Activated T-cell treated with anti-CD3 and anti-CD28 coated beads for 4 hours (primary cell): Measurements from ENCODE around the gene SOX5.
"Not testable (repeated sequence)": the region's sequence is repeated elsewhere in the genome, so short reads cannot be mapped to it uniquely, and the experiment has no call there.

Experiments
- DNase-seq: peaks from one replicate; pipeline ENCODE4 v3.0.0-alpha.2; 2020

SOX5 gene

DNA sequence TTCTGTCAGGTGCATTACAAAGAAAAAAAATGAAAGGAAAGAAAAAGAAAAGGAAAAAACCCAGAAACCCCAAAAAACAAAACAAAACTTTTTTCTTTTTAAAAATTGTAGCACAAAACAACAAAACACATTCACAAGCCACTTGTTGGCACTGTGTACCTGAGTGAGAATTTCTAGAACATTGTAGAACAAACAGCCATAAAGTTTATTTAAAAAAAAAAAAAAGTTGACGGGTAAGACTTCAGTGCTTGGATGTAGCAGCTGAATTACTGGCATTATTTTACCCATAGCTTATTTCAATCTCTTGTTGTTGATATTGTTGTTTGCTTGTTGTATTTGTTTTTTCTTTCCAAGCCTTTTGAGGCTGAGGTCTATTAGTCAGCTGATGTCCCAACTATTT lies 415.8 kb downstream of the SOX5 start:
- no peak for DNase-seq

DNA sequence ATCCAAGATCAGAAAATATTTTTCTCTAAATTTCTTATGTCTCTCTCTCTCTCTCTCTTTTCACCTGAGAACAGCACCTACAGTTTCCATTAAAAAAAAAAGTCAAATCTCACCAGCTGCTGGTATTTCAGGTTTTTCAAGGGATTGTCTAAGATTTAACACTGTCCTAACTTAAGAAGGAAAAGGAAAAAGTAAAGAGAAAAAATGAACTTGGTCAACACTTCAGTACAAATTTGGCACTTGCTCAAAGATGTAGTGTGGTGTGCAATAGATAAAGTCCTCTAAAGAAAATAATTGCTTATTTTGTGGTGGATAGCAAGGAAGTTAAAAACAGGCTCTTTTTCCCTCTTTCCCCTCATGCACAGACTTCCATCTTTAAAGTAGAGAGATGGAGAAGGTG lies 416.2 kb downstream of the SOX5 start:
- no peak for DNase-seq

DNA sequence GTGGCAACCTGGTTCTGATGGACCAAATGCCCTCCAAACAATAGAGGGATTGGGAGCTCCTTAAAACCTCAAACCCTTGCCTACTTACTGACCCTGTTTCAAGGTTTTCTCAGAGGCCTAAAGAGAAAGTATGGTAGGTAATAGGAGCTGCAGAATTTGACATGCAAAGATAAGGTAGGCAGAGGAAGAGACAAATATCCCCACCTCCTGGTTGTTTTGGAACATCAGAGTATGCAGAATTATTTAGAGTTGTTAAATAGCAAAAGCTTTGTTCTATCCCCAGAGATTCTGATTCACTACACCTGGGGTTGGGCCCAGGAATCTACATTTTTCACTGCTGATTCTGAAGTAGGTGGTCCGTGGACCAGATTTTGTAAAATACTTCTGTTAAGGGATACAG lies 421.2 kb downstream of the SOX5 start:
- DNase-seq, result no peak

DNA sequence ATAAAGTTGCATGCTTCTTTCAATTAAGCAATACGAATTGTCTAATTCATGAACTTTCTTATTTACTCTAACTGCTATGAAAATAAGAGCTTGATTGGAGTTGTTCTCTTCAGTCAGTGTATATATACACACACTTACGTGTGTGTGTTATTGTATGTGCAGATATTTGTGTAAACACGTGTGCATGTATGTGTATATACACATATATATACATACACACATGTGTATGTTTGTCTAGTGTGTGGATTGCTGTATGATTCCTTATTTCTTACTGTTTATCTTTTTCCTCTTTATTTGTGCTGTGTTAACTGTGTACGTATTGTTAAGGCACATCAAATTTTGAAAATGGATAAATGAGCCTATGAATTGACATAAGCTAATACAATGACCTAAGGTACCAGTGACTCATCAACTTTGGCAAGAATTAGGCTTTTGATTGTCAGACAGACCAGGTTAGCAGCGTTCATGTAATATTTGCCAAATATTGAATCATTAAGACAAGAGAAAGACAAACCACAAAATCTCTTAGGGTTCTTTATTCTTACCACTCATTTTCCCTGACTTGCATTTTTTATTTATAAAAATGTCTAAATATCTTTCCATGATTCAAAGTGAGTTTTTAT lies 423.9 kb downstream of the SOX5 start:
- DNase-seq, result no peak

DNA sequence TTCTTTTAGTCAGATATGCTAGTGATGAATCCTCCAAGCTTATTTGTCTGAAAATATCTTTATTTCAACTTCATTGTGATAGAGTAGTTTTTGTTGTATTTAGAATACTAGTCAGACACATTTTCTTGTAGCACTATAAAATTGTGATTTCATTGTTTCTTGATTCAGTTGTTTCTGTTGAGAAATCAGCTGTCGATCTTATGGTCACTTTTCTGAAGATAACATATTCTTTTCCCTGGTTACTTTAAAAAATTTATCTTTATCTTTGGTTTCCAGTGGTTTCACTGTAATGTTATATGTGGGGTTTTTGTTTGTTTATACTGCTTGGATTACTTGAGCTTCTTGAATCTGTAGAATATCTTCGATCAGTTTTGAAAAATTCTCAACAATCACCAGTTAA lies 426.1 kb downstream of the SOX5 start:
- no peak for DNase-seq

DNA sequence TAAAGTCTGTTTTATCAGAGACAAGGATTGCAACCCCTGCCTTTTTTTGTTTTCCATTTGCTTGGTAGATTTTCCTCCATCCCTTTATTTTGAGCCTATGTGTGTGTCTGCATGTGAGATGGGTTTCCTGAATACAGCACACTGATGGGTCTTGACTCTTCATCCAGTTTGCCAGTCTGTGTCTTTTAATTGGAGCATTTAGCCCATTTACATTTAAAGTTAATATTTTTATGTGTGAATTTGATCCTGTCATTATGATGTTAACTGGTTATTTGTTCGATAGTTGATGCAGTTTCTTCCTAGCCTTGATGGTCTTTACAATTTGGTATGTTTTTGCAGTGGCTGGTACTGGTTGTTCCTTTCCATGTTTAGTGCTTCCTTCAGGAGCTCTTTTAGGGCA lies 430.0 kb downstream of the SOX5 start:
- not testable (repeated sequence) for DNase-seq

DNA sequence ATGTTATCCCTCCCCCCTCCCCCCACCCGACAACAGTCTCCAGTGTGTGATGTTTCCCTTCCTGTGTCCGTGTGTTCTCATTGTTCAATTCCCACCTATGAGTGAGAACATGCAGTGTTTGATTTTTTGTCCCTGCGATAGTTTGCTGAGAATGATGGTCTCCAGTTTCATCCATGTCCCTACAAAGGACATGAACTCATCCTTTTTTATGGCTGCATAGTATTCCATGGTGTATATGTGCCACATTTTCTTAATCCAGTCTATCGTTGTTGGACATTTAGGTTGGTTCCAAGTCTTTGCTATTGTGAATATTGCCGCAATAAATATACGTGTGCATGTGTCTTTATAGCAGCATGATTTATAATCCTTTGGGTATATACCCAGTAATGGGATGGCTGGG lies 433.7 kb downstream of the SOX5 start:
- not testable (repeated sequence) for DNase-seq

DNA sequence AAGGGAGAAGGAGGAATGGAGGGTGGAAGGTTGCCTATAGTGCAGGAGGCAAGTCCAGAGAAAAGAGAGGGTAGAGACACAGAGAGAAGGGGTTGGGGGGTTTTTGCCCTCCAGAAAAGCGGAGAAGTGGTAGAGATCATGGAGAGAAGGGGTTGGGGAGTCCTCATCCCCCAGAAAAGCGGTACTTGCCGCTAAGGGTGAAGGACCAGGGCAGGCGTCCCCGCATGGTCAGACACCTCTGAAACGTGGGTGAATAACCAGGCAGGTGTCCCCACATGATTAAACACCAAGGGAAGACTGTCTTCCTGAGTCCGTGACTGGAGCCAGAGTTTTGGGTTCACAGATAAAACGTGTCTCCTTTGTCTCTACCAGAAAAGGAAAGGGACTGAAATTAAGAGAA lies 439.0 kb downstream of the SOX5 start:
- DNase-seq, result no peak

DNA sequence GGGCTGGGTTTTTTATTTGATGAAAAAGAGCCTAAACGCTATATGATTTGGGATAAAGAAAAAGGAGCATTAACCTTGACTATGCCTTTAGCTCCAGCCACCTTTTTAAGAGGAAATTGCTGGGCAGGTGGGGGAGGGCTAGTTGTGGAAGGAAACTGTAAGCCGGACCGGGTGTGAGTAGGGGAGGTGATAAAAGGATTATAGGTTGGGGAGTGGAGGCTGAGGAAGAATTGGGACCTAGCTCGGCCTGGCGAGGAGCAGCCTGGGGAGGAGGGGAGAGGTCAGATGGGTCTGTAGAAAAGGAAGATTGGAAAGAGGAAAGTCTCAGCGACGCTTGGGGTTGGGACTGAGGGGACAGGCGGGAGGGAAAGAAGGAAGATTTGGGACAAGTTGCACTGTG lies 439.6 kb downstream of the SOX5 start:
- not testable (repeated sequence) for DNase-seq

DNA sequence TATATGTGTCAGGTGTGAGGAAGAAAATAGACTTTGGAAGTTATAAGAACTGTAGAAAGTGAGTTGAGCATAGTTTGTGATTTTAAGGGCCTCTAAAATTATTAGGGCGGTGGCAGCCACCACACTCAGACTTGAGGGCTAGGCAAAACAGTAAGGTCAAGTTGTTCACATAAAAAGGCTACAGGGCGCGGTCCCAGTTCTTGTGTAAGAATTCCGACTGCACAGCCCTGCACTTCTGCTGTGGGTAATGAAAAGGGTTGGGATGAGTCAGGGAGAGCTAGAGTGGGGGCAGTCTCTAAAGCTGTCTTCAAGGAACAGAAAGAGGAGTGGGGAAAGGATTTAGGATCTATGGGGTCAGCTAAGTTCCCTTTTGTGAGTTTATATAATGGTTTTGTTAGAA lies 441.7 kb downstream of the SOX5 start:
- not testable (repeated sequence) for DNase-seq

DNA sequence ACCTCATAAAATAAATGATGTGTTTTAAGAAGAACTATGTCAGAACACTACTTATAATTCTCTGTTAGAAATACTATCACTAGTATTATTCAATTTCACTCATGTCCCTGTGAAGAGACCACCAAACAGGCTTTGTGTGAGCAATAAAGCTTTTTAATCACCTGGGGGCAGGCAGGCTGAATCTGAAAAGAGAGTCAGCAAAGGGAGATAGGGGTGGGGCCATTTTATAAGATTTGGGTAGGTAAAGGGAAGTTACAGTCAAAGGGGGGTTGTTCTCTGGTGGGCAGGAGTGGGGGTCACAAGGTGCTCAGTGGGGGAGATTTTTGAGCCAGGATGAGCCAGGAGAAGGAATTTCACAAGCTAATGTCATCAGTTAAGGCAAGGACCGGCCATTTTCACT lies 443.7 kb downstream of the SOX5 start:
- not testable (repeated sequence) for DNase-seq

DNA sequence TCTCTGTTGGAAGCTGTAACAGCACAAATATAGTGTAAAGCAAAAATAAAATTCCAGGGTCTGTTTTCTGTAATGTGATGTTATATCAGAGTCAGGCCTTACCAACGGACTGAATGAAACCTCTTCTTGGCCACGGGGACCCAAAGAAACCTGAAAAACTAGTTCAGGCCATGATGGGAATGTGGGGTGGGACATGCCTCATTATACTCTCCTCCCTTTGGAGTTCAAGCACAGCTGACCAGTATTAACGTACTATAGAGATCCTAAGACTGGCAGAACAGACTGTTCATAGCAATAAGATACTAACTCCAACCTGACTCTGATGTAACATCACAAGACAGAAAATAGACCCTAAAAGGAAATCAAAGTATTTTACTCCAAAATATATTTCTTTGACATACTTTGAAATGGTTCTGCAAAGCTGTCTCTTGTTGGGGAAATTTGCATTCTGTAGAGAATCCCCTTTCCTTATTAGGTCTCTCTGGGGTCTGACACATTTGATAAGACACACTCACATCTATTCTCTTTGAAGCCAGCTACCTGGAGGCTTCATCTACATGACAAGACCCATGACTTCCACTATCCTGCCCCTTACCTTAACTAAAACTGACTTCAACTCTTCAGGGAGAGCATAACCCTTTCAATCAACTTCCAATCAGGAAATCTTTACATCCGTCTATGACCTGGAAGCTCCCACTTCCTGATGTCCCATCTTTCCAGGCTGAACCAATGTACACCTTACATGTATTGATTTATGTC lies 444.6 kb downstream of the SOX5 start:
- no peak for DNase-seq

DNA sequence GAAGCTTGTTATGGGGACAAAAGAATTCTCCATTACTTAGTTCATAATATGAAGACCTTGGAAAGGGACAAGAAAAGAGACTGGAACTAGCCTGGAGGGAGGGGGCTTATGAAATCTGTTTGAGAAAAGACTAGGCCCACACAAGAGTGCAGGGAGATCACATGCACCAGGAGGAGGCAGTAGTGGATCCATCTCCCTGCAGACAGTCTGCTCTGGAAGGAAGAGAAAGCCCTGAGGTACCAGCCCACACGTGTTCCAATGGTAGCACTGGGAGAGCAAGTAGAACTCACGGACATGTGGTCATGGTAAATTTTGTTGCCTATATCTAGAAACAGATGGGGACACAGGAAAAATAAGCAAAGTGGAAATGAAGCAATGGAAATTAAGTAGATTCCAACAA lies 445.4 kb downstream of the SOX5 start:
- no peak for DNase-seq

DNA sequence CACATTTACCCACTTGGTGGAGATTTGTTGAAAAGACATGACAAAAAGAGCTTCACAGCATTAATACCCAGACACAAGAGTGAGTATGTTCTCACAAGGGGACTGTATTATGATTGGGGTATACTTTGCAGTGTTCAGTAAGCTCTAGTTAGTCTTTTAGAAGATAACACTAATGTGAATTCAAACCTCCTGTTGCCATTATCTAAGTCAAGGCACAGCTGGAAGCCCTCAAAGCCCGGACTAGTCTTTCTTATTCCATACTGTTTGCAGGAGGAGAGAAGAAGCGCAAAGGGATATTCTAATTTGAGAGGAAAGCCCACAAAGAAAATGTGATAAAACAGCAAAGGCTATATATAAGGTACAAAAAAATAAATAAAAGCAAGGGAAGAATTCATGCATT lies 445.9 kb downstream of the SOX5 start:
- no peak for DNase-seq

DNA sequence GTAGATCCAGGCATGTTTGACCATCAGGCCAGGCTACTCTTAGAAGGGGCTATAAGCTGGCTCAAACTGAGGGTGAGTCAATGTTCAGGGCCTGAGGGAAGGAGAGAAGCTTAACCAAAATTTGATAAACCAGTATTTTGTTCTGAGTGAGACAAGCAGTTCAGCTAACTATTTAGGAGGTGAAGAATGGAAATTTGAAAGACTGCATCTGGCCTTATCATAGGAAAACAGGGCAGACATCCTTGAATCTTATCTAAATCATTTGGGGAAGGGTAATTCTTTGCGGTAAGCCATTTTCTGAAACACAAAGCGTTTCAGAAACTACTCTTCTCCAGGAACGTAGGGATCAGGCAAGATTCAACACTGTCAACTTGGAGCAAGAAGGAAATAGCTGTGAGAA lies 447.2 kb downstream of the SOX5 start:
- no peak for DNase-seq

DNA sequence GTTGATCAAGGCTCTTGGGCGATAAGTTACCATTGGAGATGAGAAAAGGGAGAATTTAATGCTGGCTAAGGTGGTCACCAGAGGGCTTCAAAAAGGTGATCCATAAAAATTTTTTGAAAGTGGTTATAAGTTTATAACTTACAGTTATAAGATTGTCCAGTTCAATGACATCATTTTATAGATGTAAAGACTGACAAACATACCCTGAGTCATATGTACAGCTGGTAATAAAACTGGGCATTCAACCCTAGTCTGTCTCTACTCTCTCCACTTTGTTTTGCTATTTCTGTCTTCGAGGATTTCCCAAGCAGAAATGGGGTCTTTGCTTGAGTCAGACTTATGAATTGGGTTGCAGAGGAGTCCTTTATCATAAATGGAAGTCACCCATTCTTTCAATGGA lies 454.0 kb downstream of the SOX5 start:
- DNase-seq, result no peak

DNA sequence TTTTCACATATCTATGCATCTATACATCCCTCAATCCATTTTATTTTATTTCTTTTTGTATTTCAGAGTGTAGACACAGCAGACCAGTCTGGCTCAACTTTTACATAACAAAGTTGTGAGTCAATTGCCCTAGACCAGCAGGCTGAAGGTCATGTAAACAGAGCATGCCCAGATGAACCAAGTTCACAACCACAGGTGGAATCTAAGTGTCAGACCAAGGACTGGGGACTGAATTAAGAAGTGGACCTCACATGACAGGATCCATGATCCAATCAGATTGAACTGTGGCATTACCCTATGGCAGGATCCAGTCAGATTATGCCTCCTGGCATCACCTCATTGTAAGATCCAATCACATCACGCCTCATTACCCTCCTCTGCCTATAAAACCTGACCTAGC lies 455.8 kb downstream of the SOX5 start:
- no peak for DNase-seq

DNA sequence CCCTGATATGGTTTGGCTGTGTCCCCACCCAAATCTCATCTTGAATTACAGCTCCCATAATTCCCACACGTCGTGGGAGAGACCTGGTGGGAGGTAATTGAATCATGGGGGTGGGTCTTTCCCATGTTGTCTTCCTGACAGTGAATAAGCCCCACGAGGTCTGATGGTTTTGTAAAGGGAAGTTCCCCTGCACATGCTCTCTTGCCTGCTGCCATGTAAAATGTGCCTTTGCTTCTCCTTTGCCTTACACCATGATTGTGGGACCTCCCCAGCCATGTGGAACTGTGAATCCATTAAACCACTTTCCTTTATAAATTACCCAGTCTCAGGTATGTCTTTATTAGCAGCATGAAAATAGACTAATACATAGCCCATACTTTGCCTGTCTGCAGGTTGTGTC lies 458.4 kb downstream of the SOX5 start:
- DNase-seq, result not testable (repeated sequence)

DNA sequence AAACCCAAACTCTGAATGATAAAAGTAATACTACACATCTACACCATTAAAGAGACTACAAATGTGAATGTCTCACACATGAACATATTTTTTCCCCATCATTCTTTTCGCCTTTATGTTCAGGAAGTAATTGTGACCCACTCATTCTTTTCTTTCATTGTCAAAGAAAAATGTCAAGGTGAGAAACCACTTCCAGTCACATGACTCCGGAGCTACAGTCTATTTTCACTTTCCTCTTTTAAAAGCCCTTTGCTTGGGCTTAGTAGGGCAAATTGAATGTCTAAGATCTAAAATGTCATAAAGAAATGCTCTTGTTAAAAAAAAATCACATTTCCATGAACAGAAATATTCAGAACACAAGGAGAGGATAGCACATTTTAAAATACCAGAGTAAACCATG lies 461.3 kb downstream of the SOX5 start:
- DNase-seq, result no peak

DNA sequence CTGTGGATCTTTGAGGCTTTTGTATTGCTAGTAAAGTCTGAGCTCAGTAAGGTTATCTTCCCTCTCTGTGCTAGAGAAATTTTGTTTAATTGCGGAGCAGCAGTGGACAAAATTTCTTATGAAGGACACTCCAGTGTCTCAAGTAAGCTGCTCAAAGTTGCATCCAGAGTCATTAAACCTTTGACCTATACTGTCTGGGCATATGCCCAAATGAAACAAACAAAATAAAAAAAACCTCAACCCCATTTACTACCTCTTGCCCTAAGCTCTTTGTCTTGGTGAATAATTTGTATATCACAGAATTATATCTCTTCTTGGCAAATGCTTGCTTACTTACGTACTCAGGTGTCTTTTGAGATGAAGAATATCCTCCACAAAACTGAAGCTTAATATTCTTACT lies 465.2 kb downstream of the SOX5 start:
- DNase-seq, result no peak

DNA sequence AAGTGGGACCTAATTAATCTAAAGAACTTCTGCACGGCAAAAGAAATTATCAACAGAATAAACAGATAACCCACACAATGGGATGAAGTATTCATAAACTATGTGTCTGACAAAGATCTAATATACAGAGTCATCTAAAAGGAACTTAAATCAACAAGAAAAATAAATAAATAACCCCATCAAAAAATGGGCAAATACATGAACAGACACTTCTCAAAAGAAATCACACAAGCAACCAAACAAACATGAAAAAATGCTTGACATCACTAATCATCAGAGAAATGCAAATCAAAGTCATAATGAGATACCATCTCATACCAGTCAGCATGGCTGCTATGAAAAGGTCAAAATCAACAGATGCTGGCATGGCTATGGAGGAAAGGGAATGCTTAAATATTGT lies 466.9 kb downstream of the SOX5 start:
- no peak for DNase-seq
